ENCODE results near the gene IDE. TPM values are rescaled to one million over a fixed set of nuclear protein-coding genes. Genes with fewer than 3 reads are reported as not detected.

Gene IDE
- total RNA-seq, 1 experiment from 2014 or later = 30.6 TPM

GRCh38 chr10:92538231-92538958 is 35.5 kb downstream of the IDE start:
- H3K4me1 Mint-ChIP-seq (ENCODE audit: low read depth, unreplicated experiment) = no peaks in the 10 kb centered on the region
- peaks cover 16% of the 10 kb centered on the region for H3K36me3 Mint-ChIP-seq (ENCODE audit: insufficient read depth, unreplicated experiment)
- intact Hi-C loops (cut with micrococcal nuclease; ENCODE audit: unreplicated experiment) = no loop called here
- no TSS peak for BruUV-seq (replicated peaks)
- H3K27ac Mint-ChIP-seq (ENCODE audit: unreplicated experiment) = no peak overlapping the region
- H3K4me3 Mint-ChIP-seq (ENCODE audit: low read depth, unreplicated experiment) = no peak overlapping the region
- CTCF ChIA-PET = interaction anchor here (0.6 kb wide), 1 partner anchor 28 kb away, joined by 4 read pairs; no protein-coding TSS in a partner anchor
- H3K27me3 Mint-ChIP-seq (ENCODE audit: unreplicated experiment) = no peaks in the 10 kb centered on the region
- no peak for DNase-seq
- H3K9me3 Mint-ChIP-seq (ENCODE audit: low read depth, unreplicated experiment) = no peaks in the 10 kb centered on the region
- TF ChIP-seq, protein P1, sequence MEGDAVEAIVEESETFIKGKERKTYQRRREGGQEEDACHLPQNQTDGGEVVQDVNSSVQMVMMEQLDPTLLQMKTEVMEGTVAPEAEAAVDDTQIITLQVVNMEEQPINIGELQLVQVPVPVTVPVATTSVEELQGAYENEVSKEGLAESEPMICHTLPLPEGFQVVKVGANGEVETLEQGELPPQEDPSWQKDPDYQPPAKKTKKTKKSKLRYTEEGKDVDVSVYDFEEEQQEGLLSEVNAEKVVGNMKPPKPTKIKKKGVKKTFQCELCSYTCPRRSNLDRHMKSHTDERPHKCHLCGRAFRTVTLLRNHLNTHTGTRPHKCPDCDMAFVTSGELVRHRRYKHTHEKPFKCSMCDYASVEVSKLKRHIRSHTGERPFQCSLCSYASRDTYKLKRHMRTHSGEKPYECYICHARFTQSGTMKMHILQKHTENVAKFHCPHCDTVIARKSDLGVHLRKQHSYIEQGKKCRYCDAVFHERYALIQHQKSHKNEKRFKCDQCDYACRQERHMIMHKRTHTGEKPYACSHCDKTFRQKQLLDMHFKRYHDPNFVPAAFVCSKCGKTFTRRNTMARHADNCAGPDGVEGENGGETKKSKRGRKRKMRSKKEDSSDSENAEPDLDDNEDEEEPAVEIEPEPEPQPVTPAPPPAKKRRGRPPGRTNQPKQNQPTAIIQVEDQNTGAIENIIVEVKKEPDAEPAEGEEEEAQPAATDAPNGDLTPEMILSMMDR (IDR thresholded peaks at IDR 0.05; ENCODE audit: unreplicated experiment) = no peak

GRCh38 chr10:92530891-92531535 is 42.9 kb downstream of the IDE start:
- no peaks in the 10 kb centered on the region for H3K27me3 Mint-ChIP-seq (ENCODE audit: unreplicated experiment)
- CTCF ChIA-PET = no interaction called here
- no TSS peak for BruUV-seq (replicated peaks)

GRCh38 chr10:92530421-92530820 is 43.5 kb downstream of the IDE start:
- CTCF ChIA-PET = no interaction called here
- intact Hi-C loops (cut with micrococcal nuclease; ENCODE audit: unreplicated experiment) = no loop called here
- DNase-seq = no peak
- no peaks in the 10 kb centered on the region for H3K27me3 Mint-ChIP-seq (ENCODE audit: unreplicated experiment)
- no peaks in the 10 kb centered on the region for H3K4me1 Mint-ChIP-seq (ENCODE audit: low read depth, unreplicated experiment)
- H3K27ac Mint-ChIP-seq (ENCODE audit: unreplicated experiment) = no peak overlapping the region
- BruUV-seq (replicated peaks) = no TSS peak
- TF ChIP-seq, protein P1 (IDR thresholded peaks at IDR 0.05; ENCODE audit: unreplicated experiment) = no peak
- H3K36me3 Mint-ChIP-seq (ENCODE audit: insufficient read depth, unreplicated experiment) = peaks cover 10% of the 10 kb centered on the region
- no peaks in the 10 kb centered on the region for H3K9me3 Mint-ChIP-seq (ENCODE audit: low read depth, unreplicated experiment)
- no peak overlapping the region for H3K4me3 Mint-ChIP-seq (ENCODE audit: low read depth, unreplicated experiment)

More at GRCh38 chr10:92530891-92531535, 42.9 kb downstream of the IDE start:
- intact Hi-C loops (cut with micrococcal nuclease; ENCODE audit: unreplicated experiment) = no loop called here
- H3K4me3 Mint-ChIP-seq (ENCODE audit: low read depth, unreplicated experiment) = no peak overlapping the region
- DNase-seq = no peak
- TF ChIP-seq, protein P1 (IDR thresholded peaks at IDR 0.05; ENCODE audit: unreplicated experiment) = no peak
- H3K27ac Mint-ChIP-seq (ENCODE audit: unreplicated experiment) = no peak overlapping the region
- H3K4me1 Mint-ChIP-seq (ENCODE audit: low read depth, unreplicated experiment) = no peaks in the 10 kb centered on the region
- H3K9me3 Mint-ChIP-seq (ENCODE audit: low read depth, unreplicated experiment) = no peaks in the 10 kb centered on the region
- peaks cover 16% of the 10 kb centered on the region for H3K36me3 Mint-ChIP-seq (ENCODE audit: insufficient read depth, unreplicated experiment)

DNA sequence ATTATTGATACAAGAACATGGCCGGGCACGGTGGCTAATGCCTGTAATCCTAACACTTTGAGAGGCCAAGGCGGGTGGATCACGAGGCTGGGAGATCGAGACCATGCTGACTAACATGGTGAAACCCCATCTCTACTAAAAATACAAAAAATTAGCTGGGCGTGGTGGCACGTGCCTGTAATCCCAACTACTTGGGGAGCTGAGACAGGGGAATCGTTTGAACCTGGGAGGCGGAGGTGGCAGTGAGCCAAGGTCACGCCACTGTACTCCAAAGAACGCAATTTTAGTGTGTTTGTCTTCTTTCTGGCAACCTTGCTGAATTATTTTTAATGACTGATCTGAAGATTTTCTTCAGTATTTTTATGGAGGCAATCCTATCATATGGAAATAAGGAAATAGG is 46.2 kb downstream of the IDE start:
- Mint-ChIP-seq H3K4me3 (ENCODE audit: low read depth, unreplicated experiment) (no peak overlapping the region), H3K27me3 (ENCODE audit: unreplicated experiment) (no peaks in the 10 kb centered on the region), H3K36me3 (ENCODE audit: insufficient read depth, unreplicated experiment) (peaks cover 5% of the 10 kb centered on the region), H3K27ac (ENCODE audit: unreplicated experiment) (no peak overlapping the region), H3K4me1 (ENCODE audit: low read depth, unreplicated experiment) (no peaks in the 10 kb centered on the region), H3K9me3 (ENCODE audit: low read depth, unreplicated experiment) (no peaks in the 10 kb centered on the region)
- CTCF ChIA-PET = interaction anchor here (0.7 kb wide), 1 partner anchor 47 kb away, joined by 3 read pairs; no protein-coding TSS in a partner anchor
- DNase-seq = no peak
- no TSS peak for BruUV-seq (replicated peaks)
- TF ChIP-seq, protein P1 (IDR thresholded peaks at IDR 0.05; ENCODE audit: unreplicated experiment) = no peak
- intact Hi-C loops (cut with micrococcal nuclease; ENCODE audit: unreplicated experiment) = no loop called here
